DND-41 (cell line): ENCODE data around the gene KCNV2.

Source experiments
- CTCF ChIP-seq: IDR thresholded peaks from 2 replicates; pipeline ENCODE4 v1.5.1; 2012; ENCODE audit warnings: borderline replicate concordance, low read length, moderate library complexity, mild to moderate bottlenecking; ENCODE audit not compliant: poor library complexity, severe bottlenecking; ENCODE audit errors: extremely low read depth
- EZH2 ChIP-seq: IDR thresholded peaks from 3 replicates; pipeline ENCODE4 v1.6.1; 2012; ENCODE audit warnings: borderline replicate concordance, low read depth, mild to moderate bottlenecking, moderate library complexity, low read length, inconsistent platforms; ENCODE audit not compliant: severe bottlenecking

- no peak for TF ChIP-seq CTCF
- TF ChIP-seq EZH2 = no peak
Measured at GRCh38 chr9:2725898-2726649, 8.8 kb downstream of the KCNV2 start.
